K562 (cell line): ENCODE measurements around the gene TMEM69. TPM values are rescaled to one million over a fixed set of nuclear protein-coding genes. Genes with fewer than 3 reads are reported as not detected.

Experiments used
- CAMTA2 ChIP-seq: fragments of 250-450 bp; sonication (Bioruptor Pico); conservative IDR thresholded peaks from 2 replicates; pipeline ENCODE4 v1.5.1; 2022
- CEBPB ChIP-seq: fragments of 450-650 bp; IDR thresholded peaks from 2 replicates; pipeline ENCODE4 v1.6.1; 2016; ENCODE audit warnings: missing genetic modification characterization, missing compliant biosample characterization
- CHD4 ChIP-seq: fragments of 200-600 bp; sonication (generic); IDR thresholded peaks from 3 replicates; pipeline ENCODE4 v1.6.1; 2012; ENCODE audit warnings: low read depth, mild to moderate bottlenecking, mixed read lengths, low read length, inconsistent platforms; ENCODE audit not compliant: insufficient read depth, insufficient replicate concordance, poor library complexity, severe bottlenecking
- JUN ChIP-seq, 2 experiments: sonication (generic) in 1 of 2; formaldehyde crosslinking in 1 of 2; IDR thresholded peaks; 2 replicates each; pipeline versions ENCODE4 v1.6.1 to v1.8.0; 2012 to 2022; ENCODE audit warnings: borderline replicate concordance in 2 of 2, mild to moderate bottlenecking in 2 of 2, improper control_type of control experiment in 1 of 2, low read depth in 1 of 2, low read length in 1 of 2, missing genetic modification reagents in 1 of 2
- NR1H2 ChIP-seq: sonication (generic); formaldehyde crosslinking; IDR thresholded peaks from 2 replicates; pipeline ENCODE4 v1.4.0; 2020; ENCODE audit warnings: mild to moderate bottlenecking, missing genetic modification reagents
- PRMT5 ChIP-seq: sonication (generic); formaldehyde crosslinking; IDR thresholded peaks from 2 replicates; pipeline ENCODE4 v1.5.0; 2020; ENCODE audit warnings: missing genetic modification reagents
- PRPF4 ChIP-seq: fragments of 200-400 bp; formaldehyde crosslinking; IDR thresholded peaks from one replicate; pipeline ENCODE4 v1.6.1; 2017; ENCODE audit warnings: low read length, low read depth, mild to moderate bottlenecking; ENCODE audit not compliant: insufficient read depth, poor library complexity, severe bottlenecking
- RBFOX2 ChIP-seq: fragments of 200-400 bp; formaldehyde crosslinking; IDR thresholded peaks from 2 replicates; pipeline ENCODE4 v1.6.1; 2017; ENCODE audit warnings: low read depth, mild to moderate bottlenecking, low read length, moderate library complexity
- RBM14 ChIP-seq: fragments of 200-400 bp; formaldehyde crosslinking; IDR thresholded peaks from 2 replicates; pipeline ENCODE4 v1.6.1; 2018; ENCODE audit warnings: low read depth, mild to moderate bottlenecking, low read length, moderate library complexity, borderline replicate concordance; ENCODE audit not compliant: insufficient read depth
- ZC3H8 ChIP-seq: fragments of 450-650 bp; IDR thresholded peaks from 2 replicates; pipeline ENCODE4 v1.6.1; 2017
- ZFP36 ChIP-seq: fragments of 150-350 bp; IDR thresholded peaks from 2 replicates; pipeline ENCODE4 v1.6.1; 2018; ENCODE audit warnings: low read length, low read depth; ENCODE audit not compliant: partially characterized antibody
- polyA plus RNA-seq, 8 experiments: library from polyadenylated mRNA; depleted of rRNA in 4 of 8; stranded (reverse) in 5 of 8; unstranded in 3 of 8; fragments of >200 nt; fragmentation: Nextera tagmentation in 2 of 8; fragmentation: Illumina TruSeq in 1 of 8; extraction: Ambion mirVana in 2 of 8; extraction: Trizol in 1 of 8; gene quantifications; 2 replicates each; pipeline versions ENCODE4 v1.2.1 to v1.2.3, GENCODE V29; 2011 to 2014; ENCODE audit warnings: inconsistent platforms in 1 of 8, missing spikeins in 1 of 8
- total RNA-seq, 7 experiments: library from RNA; depleted of rRNA in 6 of 7; stranded (reverse); fragments of >200 nt in 6 of 7; fragmentation: Illumina TruSeq in 2 of 7; extraction: Trizol in 2 of 7; gene quantifications; 2 replicates each; pipeline versions ENCODE4 v1.2.1 to v1.2.3, GENCODE V29; 2011 to 2021; ENCODE audit warnings: low replicate concordance in 1 of 7
- TF ChIP-seq, protein P1 (sequence below): fragments of 150-350 bp; IDR thresholded peaks from 2 replicates; pipeline ENCODE4 v1.6.1; 2014; ENCODE audit warnings: low read depth, mild to moderate bottlenecking, low read length, borderline replicate concordance
- TF ChIP-seq, protein P2 (sequence below): sonication (generic); formaldehyde crosslinking; IDR thresholded peaks from 2 replicates; pipeline ENCODE4 v1.8.1; 2022; ENCODE audit warnings: missing genetic modification reagents
- TF ChIP-seq, protein P3 (sequence below): fragments of 450-650 bp; IDR thresholded peaks from 2 replicates; pipeline ENCODE4 v1.7.0; 2016; ENCODE audit warnings: borderline replicate concordance
- TF ChIP-seq, protein P4 (sequence below): fragments of 450-650 bp; IDR thresholded peaks from 2 replicates; pipeline ENCODE4 v1.6.1; 2014; ENCODE audit warnings: low read depth, mild to moderate bottlenecking, moderate library complexity, borderline replicate concordance
- TF ChIP-seq, protein P5 (sequence below): conservative IDR thresholded peaks from 2 replicates; pipeline ENCODE4 v1.6.1; 2011; ENCODE audit warnings: low read depth, mild to moderate bottlenecking, low read length; ENCODE audit not compliant: control insufficient read depth

TMEM69 gene
- total and polyA plus RNA-seq, 9 of the 15 experiments (the other 6 are each of a cell fraction or from before 2014, with no cell fraction given), result 47.3 to 248 (median 103) TPM

DNA sequence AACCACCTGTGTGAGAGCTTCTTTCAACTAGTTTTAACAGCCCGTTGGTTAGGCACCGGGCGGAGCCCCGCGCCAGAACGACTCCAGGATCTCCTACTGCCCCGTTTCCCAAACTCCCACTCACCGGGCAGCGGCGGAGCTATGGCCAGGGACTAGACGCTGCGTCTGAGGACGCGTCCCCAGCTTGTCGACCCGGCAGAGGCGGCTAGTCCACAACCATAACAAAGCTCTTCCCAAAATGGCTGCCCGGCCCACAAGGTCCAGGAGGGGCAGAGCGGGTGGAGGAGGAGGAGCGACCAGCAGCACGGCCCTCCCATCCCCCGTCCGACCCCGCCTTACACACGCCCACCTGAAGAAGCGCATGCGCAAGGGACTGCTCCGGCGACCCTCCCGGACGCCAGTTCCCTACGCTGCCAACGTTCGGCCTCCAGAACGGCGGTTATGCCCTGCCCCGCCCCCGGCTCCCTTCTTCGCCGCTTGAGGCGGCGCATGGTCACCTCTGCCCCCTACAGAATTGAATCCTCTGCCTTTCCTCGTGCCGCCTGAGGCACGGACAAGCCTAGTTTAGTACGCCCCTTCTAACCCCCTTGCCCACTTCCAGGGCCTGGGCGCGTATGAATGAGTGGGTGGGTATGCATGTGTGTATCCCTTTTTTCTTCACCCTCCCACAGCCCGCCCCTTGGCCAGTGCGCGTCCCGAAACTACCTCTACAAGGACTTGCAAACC lies 1.5 kb upstream of the TMEM69 start, which contains the start of gene GPBP1L1 (continued):
- TF ChIP-seq, protein P1, sequence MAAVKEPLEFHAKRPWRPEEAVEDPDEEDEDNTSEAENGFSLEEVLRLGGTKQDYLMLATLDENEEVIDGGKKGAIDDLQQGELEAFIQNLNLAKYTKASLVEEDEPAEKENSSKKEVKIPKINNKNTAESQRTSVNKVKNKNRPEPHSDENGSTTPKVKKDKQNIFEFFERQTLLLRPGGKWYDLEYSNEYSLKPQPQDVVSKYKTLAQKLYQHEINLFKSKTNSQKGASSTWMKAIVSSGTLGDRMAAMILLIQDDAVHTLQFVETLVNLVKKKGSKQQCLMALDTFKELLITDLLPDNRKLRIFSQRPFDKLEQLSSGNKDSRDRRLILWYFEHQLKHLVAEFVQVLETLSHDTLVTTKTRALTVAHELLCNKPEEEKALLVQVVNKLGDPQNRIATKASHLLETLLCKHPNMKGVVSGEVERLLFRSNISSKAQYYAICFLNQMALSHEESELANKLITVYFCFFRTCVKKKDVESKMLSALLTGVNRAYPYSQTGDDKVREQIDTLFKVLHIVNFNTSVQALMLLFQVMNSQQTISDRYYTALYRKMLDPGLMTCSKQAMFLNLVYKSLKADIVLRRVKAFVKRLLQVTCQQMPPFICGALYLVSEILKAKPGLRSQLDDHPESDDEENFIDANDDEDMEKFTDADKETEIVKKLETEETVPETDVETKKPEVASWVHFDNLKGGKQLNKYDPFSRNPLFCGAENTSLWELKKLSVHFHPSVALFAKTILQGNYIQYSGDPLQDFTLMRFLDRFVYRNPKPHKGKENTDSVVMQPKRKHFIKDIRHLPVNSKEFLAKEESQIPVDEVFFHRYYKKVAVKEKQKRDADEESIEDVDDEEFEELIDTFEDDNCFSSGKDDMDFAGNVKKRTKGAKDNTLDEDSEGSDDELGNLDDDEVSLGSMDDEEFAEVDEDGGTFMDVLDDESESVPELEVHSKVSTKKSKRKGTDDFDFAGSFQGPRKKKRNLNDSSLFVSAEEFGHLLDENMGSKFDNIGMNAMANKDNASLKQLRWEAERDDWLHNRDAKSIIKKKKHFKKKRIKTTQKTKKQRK, result no peak
- TF ChIP-seq JUN (IDR thresholded peaks at IDR 0.05; ENCODE audit: borderline replicate concordance, low read depth, low read length), result no peak
- no peak for TF ChIP-seq JUN (CRISPR knock-in tag; IDR thresholded peaks at IDR 0.05; ENCODE audit: borderline replicate concordance)
- TF ChIP-seq ZFP36, result no peak
- peak; percentile 31; the same call in 1 of the 2 replicates for TF ChIP-seq RBM14
- peak; percentile 96 for TF ChIP-seq RBFOX2
- TF ChIP-seq, protein P2, sequence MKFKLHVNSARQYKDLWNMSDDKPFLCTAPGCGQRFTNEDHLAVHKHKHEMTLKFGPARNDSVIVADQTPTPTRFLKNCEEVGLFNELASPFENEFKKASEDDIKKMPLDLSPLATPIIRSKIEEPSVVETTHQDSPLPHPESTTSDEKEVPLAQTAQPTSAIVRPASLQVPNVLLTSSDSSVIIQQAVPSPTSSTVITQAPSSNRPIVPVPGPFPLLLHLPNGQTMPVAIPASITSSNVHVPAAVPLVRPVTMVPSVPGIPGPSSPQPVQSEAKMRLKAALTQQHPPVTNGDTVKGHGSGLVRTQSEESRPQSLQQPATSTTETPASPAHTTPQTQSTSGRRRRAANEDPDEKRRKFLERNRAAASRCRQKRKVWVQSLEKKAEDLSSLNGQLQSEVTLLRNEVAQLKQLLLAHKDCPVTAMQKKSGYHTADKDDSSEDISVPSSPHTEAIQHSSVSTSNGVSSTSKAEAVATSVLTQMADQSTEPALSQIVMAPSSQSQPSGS (CRISPR knock-in tag), result no peak
- TF ChIP-seq CAMTA2, result peak; percentile 82; the same call in 1 of the 2 replicates
- TF ChIP-seq PRMT5 (CRISPR knock-in tag), result no peak
- no peak for TF ChIP-seq CHD4
- TF ChIP-seq NR1H2 (CRISPR knock-in tag), result 0 out of 2 replicates have a peak, but pooled peaks have one; percentile 58
- peak; percentile 87 for TF ChIP-seq PRPF4
- TF ChIP-seq, protein P3, sequence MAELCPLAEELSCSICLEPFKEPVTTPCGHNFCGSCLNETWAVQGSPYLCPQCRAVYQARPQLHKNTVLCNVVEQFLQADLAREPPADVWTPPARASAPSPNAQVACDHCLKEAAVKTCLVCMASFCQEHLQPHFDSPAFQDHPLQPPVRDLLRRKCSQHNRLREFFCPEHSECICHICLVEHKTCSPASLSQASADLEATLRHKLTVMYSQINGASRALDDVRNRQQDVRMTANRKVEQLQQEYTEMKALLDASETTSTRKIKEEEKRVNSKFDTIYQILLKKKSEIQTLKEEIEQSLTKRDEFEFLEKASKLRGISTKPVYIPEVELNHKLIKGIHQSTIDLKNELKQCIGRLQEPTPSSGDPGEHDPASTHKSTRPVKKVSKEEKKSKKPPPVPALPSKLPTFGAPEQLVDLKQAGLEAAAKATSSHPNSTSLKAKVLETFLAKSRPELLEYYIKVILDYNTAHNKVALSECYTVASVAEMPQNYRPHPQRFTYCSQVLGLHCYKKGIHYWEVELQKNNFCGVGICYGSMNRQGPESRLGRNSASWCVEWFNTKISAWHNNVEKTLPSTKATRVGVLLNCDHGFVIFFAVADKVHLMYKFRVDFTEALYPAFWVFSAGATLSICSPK, result no peak
- TF ChIP-seq, protein P4, sequence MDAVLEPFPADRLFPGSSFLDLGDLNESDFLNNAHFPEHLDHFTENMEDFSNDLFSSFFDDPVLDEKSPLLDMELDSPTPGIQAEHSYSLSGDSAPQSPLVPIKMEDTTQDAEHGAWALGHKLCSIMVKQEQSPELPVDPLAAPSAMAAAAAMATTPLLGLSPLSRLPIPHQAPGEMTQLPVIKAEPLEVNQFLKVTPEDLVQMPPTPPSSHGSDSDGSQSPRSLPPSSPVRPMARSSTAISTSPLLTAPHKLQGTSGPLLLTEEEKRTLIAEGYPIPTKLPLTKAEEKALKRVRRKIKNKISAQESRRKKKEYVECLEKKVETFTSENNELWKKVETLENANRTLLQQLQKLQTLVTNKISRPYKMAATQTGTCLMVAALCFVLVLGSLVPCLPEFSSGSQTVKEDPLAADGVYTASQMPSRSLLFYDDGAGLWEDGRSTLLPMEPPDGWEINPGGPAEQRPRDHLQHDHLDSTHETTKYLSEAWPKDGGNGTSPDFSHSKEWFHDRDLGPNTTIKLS, result no peak
- TF ChIP-seq, protein P5, sequence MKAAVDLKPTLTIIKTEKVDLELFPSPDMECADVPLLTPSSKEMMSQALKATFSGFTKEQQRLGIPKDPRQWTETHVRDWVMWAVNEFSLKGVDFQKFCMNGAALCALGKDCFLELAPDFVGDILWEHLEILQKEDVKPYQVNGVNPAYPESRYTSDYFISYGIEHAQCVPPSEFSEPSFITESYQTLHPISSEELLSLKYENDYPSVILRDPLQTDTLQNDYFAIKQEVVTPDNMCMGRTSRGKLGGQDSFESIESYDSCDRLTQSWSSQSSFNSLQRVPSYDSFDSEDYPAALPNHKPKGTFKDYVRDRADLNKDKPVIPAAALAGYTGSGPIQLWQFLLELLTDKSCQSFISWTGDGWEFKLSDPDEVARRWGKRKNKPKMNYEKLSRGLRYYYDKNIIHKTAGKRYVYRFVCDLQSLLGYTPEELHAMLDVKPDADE, result no peak
- no peak for TF ChIP-seq ZC3H8
- TF ChIP-seq CEBPB (tag), result no peak
